Measurements from ENCODE around the gene ZNF23.

GRCh38 chr16:71408536-71408935 lies 53.5 kb downstream of the ZNF23 start:
- TF ChIP-seq CTCF (IDR thresholded peaks at IDR 0.05; ENCODE audit: poor library complexity) (no peak), EZH2phosphoT487 (IDR thresholded peaks at IDR 0.05; ENCODE audit: low read depth, severe bottlenecking, unreplicated experiment) (no peak), EZH2 (IDR thresholded peaks at IDR 0.05; ENCODE audit: borderline replicate concordance) (no peak)
